Kasumi-1 (cell line): ENCODE results near the gene POMT2.

ENCODE experiments used
- DNase-seq, 2 experiments: peaks; one replicate each; lab custom pipeline; 2025; lab: John Stamatoyannopoulos, UW

Gene POMT2

DNA sequence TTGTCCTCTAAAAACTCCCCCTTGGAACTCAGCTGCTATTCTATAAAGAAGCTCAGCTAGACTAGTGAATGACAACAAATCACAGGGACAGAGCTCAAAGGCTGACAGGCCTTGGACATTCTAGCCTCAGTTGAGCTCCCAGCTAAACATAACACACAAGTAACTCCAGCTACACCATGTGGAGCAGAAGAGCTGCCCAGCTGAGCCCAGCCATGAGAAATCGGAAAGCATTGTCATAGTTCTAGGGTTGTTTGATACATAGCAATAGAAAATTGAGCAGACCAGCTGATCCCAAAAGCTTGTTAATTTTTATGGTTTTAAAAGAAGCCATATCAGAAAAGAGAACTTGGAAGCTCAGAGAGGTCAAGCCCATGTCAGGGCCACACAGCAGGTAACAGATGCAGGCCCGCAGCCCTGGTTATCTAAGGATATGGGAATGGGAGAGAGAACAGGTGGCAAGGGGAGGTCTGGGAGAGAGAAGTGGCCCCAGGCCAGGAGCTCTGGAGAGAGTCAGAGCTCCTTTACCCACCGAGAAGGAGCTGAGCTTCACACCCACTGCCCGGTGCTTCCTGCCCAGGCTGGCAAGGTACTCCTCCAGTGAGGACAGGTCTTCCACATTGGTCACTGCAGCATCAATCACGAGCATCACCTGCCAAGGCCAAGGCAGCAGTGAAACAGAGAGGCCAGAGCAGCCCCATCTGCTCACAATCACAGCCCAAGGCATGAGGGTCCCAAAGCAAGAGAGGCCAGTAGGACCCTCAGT is 52.6 kb downstream of the POMT2 start:
- no peak for DNase-seq

DNA sequence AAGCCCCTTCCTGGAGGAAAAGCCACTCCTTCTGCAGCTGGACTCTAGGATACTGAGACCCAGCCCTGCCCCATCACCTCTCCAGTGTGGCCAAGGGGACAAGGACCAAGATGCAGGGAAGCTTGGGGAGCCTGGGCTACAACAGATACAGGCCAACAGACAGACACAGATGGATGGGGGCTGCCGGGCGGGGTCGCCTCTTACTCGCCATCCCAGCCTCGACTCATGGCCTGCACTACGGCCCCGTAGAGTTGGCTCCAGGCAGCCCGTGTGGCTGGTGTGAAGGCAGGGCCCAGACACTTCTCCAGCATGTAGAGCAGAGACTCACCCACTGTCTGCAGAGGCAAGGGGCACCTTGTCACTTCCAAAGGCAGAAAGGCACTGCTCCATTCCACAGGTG is 54.3 kb downstream of the POMT2 start:
- DNase-seq, result no peak

DNA sequence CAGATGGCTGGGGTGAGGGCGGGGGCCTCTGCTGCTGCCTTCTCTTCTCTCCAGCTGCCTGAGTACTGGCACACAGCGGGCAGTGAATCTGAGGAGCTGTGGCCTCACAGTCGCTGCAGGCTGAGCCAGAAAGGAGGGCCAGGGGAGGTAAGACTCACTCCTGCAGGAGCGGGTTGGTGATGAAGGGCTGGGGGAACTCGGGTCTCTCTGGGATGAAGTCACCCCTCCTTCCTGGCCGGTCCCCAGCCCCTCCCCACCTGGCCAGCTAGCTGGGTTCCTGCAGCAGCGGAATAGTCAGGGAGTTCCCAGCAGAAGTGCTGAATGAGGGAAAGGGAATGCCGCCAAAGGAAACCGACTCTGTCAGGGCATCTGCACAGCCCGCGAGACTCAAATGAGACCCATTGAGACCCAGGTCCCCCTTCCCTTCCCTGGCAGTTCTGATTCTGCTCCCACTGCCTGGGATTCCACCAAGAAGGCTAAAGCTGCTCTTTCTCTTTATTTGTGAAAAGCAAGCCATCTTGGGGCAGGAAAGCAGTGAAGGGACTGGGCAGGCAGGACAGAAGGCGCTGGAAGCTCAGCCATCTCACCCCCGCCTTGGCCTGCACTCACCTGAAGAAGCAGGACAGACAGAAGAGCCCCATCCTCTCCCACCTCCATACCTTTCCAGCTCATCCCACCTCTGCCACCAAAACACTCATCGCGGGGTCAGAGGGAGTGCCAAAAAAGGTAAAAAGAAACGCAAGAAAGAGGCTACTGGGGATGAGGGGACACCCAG is 54.9 kb downstream of the POMT2 start:
- DNase-seq, result no peak

DNA sequence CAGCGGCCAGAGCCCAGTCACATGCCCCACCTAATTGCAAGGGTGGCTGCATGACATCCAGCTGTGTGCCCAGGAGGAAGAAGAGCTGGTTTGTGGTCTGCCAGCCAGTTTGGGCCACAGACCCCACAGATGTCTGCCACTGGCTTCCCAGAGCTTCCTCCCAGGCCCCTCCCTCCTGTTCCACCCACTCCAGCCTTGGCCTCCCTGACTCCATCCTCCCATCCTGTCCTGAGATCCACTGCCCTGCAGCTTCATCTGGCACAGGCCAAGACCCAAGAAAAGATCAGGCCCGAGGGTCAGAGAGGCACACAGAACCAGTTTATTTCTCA is 55.5 kb downstream of the POMT2 start:
- no peak for DNase-seq

DNA sequence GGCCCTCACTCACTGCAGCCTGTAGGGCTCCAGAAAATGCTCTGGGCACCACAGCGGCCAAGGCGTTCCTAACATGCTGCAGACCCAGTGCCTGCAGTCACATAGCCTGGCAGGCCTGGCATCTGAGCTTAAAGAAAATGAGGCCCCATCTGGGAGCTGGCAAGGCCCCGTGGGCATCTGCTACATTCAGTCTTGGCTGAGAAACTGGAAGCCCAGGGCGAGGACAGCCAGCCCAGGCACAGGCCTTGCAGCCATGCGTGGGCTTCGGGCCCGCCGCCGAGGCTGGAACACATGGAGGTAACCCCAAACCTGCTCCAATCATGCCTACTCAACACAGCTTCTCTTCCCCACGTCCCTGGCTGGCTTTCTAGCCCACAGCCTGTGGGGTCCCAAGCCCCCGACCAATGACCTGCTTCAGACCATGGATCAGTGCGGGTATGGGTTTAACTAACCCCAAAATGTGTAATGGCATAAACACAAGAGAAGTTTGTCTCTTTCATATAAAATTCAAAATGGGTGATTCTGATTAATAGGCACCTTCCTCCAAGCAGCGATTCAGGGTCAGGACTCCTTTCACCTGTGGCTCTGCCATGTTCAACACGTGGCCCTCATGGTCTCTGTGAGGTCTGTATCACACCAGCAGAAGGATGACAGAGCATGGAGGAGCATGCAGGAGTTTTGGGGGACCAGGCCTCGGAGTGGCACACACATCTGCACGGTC is 56.1 kb downstream of the POMT2 start:
- no peak for DNase-seq

DNA sequence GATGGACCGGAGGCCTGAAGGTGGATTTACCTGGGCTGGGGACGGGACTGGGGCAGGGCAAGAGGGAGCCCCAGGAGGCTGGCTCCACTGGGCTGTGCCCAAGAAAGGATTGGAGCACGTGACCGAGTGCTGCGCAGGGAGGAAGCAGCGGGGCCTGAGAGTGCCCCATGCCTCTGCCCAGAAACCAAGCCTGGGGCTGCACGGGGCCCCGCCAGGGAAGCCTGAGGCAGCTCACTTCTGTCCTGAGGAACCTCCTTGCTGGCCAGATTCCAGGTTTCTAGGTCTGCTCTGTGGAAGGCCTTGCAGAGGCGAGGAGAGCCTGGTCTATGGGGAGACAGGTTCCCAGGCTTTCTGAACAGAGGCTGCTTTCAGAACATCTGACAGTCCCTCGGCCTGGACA is 60.1 kb downstream of the POMT2 start:
- DNase-seq, result peak; percentile 11 to 25

DNA sequence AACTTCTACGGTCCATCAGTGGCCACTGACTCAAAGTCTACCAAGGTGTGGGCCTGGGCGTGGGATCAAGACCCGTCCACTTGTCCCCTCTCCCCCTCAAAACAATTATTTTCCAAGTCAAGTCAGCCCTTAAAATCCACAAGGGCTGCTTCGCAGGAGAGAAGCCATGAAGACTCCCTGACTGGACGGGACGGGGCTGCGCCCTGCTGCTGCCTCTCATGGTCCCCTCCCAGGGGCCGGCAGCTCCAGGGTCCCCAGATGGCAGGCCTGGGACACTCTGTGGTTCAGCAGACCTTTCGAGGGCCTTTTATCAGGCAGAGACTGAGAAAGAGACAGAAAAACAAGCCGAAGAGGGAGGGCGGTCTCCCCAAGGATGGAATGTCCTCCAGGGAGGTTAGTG is 60.5 kb downstream of the POMT2 start:
- no peak for DNase-seq

DNA sequence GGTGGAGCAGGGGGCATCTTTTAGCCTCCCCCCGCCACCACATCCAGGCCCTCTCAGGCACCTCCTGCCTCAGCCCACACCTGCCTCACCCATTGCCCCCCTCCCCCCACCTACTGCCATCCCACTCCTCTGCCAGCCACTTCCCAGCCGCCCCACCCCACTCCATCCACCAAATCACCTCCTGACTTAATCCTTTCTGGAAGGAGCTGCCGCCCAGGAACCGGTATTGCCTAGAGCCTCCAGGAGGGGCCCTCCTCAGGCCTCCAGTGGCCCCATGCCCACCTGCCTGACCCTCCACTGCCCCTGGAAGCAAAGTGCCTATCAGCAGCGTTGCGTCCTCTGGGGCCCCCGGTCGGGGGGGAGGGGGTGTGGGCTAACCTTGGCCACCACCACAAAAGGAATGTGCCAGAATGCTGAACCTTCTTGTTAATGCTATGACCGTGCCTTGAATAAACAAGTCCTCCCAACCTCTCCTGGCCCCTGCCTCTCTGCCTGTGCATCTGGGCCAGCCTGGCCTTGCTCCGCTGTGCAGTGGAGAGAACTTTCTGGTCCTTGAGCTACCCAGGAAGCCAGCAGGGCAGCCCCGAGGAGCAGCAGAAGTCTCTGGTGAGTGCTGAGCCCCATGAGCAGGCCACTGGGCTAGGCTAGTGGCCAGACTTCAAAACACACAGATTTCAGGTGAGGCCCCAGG is 61.5 kb downstream of the POMT2 start:
- DNase-seq, result no peak

DNA sequence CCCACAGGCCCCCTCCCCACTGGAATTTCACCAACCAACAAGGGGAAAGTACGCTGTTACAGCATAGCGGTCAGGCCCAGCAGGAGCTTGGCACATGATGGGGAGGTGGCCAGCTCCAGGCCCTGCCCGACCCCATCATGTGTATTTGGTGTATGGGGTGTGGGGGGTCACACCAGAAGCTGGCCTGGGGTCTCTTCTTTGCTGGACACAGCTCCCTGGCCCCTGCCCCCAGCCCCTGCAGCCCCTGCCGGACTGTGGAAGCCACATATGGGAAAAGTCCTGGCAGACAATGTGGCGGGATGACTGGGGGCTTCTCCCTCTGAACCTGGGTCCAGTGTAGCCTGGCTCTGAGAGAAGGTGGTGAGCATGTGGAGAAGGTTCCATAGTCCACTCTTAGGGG is 62.1 kb downstream of the POMT2 start:
- no peak for DNase-seq

DNA sequence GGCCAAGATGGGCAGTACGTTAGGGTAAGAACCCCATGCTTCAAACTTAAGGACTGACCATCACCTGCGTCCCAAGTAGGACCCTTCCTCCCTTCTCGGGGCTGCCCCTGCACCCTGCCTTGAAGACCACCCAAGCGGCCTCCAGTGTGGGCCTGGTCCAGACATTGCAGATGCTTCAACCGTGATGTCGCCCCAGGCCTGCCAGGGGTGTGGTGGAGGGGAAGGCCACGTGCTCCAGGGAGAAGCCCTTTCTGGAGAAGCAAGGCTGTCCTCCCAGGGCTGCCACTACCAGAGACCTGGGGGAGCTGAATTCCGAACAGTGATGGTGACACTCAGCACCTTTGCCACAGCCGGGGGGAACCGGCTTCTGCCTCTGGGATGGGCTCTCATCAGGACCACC is 63.0 kb downstream of the POMT2 start:
- no peak for DNase-seq

DNA sequence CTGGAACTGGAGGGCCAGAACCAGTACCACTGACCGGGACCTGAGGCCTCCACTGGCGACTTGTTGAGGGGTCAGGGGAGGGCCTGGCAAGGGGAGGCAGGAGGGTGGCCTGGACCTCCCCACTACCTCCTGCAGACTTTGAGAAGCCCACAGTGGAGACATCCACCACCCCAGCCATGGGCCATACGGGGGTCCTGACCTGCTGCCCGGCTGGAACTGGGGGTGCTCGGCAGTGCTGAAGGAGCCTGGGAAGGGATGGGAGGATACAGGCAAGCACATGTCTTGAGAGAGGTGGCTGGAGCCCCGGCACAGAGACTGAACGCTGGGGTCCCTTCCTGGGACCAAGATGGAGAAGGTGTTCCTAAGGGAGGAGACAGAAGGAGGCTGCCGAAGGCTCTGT is 64.0 kb downstream of the POMT2 start:
- no peak for DNase-seq

DNA sequence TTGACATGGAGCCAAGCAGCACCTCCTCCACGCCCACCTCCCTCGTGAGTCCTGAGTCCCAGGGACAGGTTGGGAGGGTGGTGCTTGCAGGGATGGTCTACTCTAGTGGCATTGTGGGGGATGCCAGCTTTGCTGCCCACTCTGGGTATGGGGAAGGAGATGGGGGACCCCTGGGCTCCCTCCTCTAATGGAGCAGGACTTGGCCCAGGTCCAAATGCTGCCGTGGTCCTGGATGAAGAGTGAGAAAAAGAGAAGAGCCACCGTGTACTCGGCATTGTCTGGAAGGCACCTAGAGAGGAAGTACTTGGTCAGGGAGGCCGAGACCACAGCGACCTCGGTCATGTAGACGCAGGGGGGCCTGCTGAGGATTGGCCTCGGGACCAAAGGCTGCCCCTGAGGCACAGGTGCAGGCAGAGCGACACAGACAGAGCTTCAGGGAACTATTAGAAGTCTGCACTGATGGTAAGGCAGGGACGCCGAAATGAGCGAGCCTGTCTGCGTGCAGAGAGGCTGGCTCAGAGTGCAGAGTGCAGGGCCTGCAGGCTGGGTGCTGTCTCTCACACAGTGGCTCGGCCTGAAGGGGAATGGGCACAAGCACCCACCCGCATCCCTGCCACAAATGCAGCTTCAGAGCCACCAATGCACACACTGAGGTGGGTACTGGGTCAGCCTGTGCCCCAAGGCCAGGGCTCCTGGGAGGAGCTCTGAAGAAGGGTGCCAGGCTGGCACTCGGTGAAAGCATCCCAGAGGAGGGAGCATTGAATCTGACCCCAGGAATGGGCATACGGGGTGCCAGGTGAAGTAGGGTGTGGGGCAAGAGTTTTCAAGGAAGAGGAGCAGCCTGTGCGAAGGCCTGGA is 67.1 kb downstream of the POMT2 start:
- no peak for DNase-seq

DNA sequence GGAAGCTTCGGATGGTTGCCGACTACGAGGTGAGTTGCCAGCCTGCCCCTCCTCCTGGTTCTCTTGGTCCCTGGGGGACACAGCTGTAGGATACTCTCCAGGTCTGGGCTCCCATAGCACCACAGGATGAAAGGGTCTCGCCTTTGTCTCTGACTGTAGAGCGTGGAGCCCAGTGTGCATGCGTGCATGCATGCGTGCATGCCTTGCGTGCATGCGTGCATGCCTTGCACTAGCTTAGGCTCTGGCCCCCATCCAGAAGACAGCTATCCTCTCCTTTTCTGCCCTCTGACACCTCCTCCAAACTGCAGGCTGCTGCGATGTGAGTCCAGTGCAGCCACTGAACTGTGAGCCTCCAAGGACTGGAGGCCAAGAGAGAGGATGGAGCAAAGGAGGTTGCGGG is 68.8 kb downstream of the POMT2 start:
- DNase-seq, result no peak

DNA sequence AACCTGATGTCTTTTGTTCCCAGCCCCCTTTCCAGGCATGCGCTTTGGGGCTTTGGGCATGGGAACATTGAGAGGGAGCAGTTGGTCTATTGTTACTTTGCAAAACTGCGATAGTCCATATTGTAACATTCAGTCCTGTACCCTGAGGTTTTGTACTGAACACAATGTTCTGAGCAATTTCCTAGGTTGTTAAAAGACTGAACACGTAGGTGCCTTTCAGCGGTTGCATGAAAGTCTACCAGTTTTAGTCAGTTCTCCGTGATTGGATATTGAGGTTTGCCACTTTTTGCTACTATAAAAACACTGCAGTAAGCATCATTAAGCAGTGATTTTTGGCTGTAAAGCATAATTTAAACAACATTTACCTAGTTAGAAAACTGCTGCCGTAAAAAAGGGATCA is 69.8 kb downstream of the POMT2 start:
- DNase-seq, result no peak

DNA sequence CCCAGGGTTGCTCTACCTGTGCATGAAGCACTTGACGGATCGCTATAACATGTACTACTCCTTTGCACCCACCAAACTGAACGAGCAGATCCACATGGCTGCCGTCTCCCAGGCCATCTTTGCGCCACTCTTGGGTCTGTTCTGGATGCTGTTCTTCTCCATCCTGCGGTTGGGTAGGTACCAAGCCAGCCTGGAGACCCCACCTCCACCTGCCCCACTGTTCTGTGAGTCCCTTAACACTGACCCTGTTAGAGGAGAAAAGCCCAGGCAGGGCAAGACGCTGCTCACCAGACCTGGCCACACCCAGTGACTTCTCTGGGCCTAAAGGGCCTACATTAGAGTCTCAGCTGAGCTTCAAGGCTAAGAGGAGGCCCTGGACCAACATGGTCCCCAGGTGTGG is 71.4 kb downstream of the POMT2 start:
- no peak for DNase-seq

DNA sequence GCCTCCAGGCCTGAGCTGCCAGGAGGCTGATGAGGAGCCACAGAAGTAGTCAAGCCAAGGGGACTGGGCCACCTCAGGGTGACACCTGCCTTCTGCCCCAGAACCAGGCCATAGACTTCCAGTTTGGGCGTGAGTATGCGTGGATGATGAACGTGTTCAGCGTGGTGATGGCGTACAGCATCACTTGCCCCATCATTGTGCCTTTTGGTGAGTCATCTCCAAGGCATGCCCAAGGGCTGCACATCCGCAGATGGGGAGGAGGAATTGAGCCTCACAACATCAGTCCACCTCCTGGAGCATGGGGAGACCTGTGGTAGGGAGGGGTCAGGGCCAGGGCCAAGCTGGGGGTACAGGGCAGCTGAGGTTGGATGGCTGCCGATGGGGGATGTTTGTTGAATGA is 72.0 kb downstream of the POMT2 start:
- no peak for DNase-seq

DNA sequence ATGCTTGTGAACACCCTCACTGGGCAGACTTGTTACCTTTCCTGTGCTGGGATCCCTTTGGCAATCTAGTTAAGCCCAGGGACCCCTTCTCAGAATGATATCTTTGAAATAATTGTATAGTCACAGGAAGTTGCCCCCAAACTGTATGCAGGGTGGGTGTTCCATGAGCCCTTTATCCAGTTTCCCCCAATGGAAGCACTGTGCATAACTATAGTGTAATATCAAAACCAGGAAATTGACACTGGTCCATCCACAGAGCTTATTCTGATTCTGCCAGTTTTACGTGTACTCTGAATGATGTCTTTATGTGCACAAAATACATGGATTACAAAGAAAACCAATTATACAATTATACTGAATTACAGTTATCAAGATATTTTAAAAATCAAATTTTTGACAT is 73.9 kb downstream of the POMT2 start:
- DNase-seq, result no peak

DNA sequence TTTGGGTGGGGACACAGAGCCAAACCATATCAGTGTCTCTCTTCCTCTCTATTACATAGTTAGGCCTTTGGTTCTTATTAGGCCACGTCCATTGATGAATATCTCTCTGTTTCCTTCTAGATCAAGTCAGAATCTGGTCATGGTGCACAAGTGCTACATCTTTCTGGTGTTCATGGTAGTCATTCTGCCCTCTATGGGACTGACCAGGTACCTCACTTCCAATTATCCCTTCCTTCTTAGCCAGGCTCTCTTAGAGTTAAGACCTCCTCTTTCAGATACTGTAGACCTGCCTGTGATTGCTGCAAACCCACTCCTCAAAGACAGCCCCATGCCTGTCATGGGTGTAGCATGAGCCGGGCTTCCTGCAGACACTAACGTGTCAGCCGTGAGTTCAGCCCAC is 74.9 kb downstream of the POMT2 start:
- DNase-seq, result peak in 1 of 2 experiments; percentile 3

DNA sequence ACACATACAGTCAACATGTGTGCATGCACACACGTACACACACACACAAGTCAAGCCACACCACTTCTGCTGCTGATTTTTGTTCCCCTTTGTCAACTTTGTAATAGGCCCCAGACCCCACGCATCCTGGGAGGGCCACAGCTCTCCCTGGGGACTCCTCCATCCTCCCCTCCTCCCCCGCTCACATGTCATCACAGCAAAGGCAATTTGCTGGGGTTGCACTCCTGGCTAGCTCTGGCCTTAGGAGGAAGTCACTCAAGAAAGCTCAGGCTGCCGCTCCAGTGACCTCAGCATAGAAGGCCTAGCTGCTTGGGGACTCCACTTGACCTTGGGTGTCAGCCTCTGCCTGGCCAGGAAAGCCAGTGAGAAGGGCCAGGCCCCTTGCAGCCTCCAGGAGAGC is 76.8 kb downstream of the POMT2 start:
- DNase-seq, result no peak

DNA sequence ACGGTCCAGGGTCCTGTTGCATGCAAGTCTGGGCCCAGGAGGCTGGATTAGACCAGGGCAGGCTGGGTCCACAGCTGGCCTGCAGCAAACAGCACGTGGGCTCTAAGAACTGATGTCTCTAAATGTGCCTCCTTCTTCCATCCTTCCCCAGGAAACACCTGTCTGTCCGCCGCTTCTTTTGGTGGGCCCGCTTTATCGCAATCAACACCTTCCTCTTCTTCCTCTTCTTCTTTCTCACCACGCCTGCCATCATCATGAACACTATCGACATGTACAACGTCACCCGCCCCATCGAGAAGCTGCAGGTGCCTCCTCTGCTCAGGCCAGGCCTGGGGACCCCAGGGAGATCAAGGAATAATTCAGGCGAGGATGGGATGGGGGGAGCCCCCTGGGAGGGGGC is 77.9 kb downstream of the POMT2 start:
- DNase-seq, result no peak

DNA sequence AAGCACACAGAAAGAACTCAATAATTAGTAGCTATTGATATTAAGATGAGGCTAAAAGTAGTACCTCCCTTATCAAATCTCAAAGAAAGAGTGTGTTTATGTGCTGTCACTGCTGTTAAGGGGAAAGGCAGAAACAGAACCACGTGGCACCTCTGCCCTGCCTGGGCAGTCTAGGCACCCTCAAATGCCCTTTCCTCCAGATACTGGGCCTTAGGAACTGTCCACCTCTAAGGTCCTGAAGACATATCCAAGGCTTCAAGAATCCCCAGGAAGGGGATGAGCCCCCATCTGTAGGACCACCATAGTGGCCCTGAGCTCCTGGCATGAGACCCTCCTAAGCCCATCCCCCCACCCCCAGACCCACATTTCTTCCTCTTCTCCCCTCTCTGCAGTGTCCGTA is 78.7 kb downstream of the POMT2 start:
- peak in 1 of 2 experiments; percentile 2 for DNase-seq
